ENCODE results near the gene ZNF358. TPM values are rescaled to one million over a fixed set of nuclear protein-coding genes. Genes with fewer than 3 reads are reported as not detected.

The ZNF358 gene
- total RNA-seq, result 100 to 1,000 TPM in 1 of 4 donors, 10 to 100 TPM in 3; 80.4 to 109 (median 90.1) TPM
- polyA plus RNA-seq, result 100 to 1,000 TPM in 1 of 3 donors, 10 to 100 TPM in 2; 38.1 to 110 (median 88.9) TPM
- long read RNA-seq, donor 1, transcript ZNF358-202 (2 exons, 1,954 nt), result major isoform, 33 of 80 reads
- long read RNA-seq, donor 1, partial matches to known transcripts, result 47 of 80 reads
- long read RNA-seq, donor 1, other reads (novel, unspliced or antisense), result 0 of 80 reads
- long read RNA-seq, donor 2, transcript ZNF358-202 (2 exons, 1,954 nt), result major isoform, 63 of 111 reads
- long read RNA-seq, donor 2, partial matches to known transcripts, result 47 of 111 reads
- long read RNA-seq, donor 2, other reads (novel, unspliced or antisense), result 1 of 111 reads

DNA sequence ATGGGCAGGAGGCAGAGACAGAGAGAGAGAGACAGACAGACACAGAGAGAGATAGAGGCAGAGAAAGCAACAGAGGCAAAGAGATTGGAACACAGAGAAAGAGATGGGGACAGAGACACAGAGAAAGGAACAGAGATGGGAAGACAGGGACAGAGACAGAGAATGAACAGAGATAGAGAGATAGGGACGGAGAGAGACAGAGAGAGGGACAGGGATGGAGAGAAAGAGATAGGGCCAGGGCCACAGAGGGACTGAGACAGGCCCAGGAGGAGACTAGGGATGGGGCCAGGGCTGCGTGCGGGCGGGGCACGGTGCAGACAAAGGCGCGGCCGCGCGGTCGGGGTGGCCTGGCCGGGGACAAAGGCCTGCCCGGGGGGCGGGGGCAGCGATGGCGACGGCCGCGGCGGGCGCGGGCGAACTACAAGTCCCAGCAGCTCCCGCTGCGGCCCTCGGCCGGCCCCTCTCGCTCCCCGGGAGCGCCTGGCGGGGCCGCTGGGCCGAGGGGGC, at the start of gene ZNF358:
TSS of gene ZNF358 (plus strand) at position 459 of the 507 bp plus-strand sequence. CDS start 3,140 bp downstream, outside the sequence.
- peak; percentile 81 to 88 for DNase-seq
- TF ChIP-seq, protein P1, sequence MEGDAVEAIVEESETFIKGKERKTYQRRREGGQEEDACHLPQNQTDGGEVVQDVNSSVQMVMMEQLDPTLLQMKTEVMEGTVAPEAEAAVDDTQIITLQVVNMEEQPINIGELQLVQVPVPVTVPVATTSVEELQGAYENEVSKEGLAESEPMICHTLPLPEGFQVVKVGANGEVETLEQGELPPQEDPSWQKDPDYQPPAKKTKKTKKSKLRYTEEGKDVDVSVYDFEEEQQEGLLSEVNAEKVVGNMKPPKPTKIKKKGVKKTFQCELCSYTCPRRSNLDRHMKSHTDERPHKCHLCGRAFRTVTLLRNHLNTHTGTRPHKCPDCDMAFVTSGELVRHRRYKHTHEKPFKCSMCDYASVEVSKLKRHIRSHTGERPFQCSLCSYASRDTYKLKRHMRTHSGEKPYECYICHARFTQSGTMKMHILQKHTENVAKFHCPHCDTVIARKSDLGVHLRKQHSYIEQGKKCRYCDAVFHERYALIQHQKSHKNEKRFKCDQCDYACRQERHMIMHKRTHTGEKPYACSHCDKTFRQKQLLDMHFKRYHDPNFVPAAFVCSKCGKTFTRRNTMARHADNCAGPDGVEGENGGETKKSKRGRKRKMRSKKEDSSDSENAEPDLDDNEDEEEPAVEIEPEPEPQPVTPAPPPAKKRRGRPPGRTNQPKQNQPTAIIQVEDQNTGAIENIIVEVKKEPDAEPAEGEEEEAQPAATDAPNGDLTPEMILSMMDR (IDR thresholded peaks at IDR 0.05), result no peak
- 1% methylated on average over 12 to 33 of the region's 33 CpGs for WGBS, 3 donors
- Histone ChIP-seq H3K9me3 (no peaks in the 10 kb centered on the region), H3K4me1 (peaks cover 7% of the 10 kb centered on the region), H3K27ac (peak within 1 kb of the TSS; percentile 81), H3K4me3 (peak within 1 kb of the TSS; percentile 88), H3K36me3 (ENCODE audit: insufficient read depth in 1 of 2, low read depth in 1 of 2) (peaks cover 0 to 12% of the 10 kb centered on the region in 2 donors), H3K27me3 (ENCODE audit: insufficient read depth in 3 of 3, low read length in 2 of 3) (no peaks in the 10 kb centered on the region)
- intact Hi-C loops (cut with DNase I), result no loop called here
- peak; percentile 86 to 95 (median 90) for ATAC-seq

GRCh38 chr19:7467009-7467989, 48.6 kb upstream of the ZNF358 start:
- Histone ChIP-seq H3K27me3 (ENCODE audit: insufficient read depth in 3 of 3, low read length in 2 of 3) (no peaks in the 10 kb centered on the region), H3K4me3 (no peak overlapping the region), H3K4me1 (no peaks in the 10 kb centered on the region), H3K27ac (no peak overlapping the region), H3K36me3 (ENCODE audit: insufficient read depth in 1 of 2, low read depth in 1 of 2) (peaks cover 0 to 86% of the 10 kb centered on the region in 2 donors), H3K9me3 (no peaks in the 10 kb centered on the region)
- 97% methylated on average over 79 to 86 of the region's 86 CpGs for WGBS, 3 donors
- intact Hi-C loops (cut with DNase I), result no loop called here
- TF ChIP-seq, protein P1 (IDR thresholded peaks at IDR 0.05), result no peak
- no peak for DNase-seq
- ATAC-seq, result no peak

GRCh38 chr19:7468840-7469239, 47.1 kb upstream of the ZNF358 start:
- intact Hi-C loops (cut with DNase I), result no loop called here
- H3K36me3 ChIP-seq (ENCODE audit: insufficient read depth in 1 of 2, low read depth in 1 of 2), result peaks cover 0 to 72% of the 10 kb centered on the region in 2 donors
- DNase-seq (no peak), ATAC-seq (no peak)
- H3K4me3 ChIP-seq, result no peak overlapping the region
- no peaks in the 10 kb centered on the region for H3K9me3 ChIP-seq
- WGBS, 3 donors, result 89 to 91% (median 91%) methylated on average over 24 of the region's 24 CpGs
- H3K27me3 ChIP-seq (ENCODE audit: insufficient read depth in 3 of 3, low read length in 2 of 3), result no peaks in the 10 kb centered on the region
- no peak overlapping the region for H3K27ac ChIP-seq
- TF ChIP-seq, protein P1 (IDR thresholded peaks at IDR 0.05), result no peak
- H3K4me1 ChIP-seq, result no peaks in the 10 kb centered on the region

- no peaks in the 10 kb centered on the region for H3K4me1 ChIP-seq
- H3K4me3 ChIP-seq, result no peak overlapping the region
- intact Hi-C loops (cut with DNase I), result no loop called here
- TF ChIP-seq, protein P1 (IDR thresholded peaks at IDR 0.05), result no peak
- H3K27me3 ChIP-seq (ENCODE audit: insufficient read depth in 3 of 3, low read length in 2 of 3), result no peaks in the 10 kb centered on the region
- no peak for ATAC-seq
- WGBS, 3 donors, result 77 to 80% (median 77%) methylated on average over 29 to 31 of the region's 31 CpGs
- H3K9me3 ChIP-seq, result no peaks in the 10 kb centered on the region
- no peak overlapping the region for H3K27ac ChIP-seq
- H3K36me3 ChIP-seq (ENCODE audit: insufficient read depth in 1 of 2, low read depth in 1 of 2), result peaks cover 0 to 62% of the 10 kb centered on the region in 2 donors
- DNase-seq, result no peak
Observed at GRCh38 chr19:7469669-7470285, 46.1 kb upstream of the ZNF358 start.

Data from psoas muscle (tissue), 8 donors.